Measurements from ENCODE around the gene SELENOO.

Gene SELENOO

GRCh38 chr22:50169181-50169759, 31.5 kb upstream of the SELENOO start:
- no peaks in the 10 kb centered on the region for H3K4me1 ChIP-seq
- peak; percentile 19 for DNase-seq
- H3K4me3 ChIP-seq (ENCODE audit: low read depth, low read length): no peak overlapping the region; the same call in 1 of the 2 replicates
- H3K36me3 ChIP-seq: no peaks in the 10 kb centered on the region
- no peaks in the 10 kb centered on the region; the same call in 1 of the 2 replicates for H3K9me3 ChIP-seq
- TF ChIP-seq CTCF (IDR thresholded peaks at IDR 0.05; ENCODE audit: low read depth, low read length): no peak
- H3K27me3 ChIP-seq: peaks cover 10% of the 10 kb centered on the region

DNA sequence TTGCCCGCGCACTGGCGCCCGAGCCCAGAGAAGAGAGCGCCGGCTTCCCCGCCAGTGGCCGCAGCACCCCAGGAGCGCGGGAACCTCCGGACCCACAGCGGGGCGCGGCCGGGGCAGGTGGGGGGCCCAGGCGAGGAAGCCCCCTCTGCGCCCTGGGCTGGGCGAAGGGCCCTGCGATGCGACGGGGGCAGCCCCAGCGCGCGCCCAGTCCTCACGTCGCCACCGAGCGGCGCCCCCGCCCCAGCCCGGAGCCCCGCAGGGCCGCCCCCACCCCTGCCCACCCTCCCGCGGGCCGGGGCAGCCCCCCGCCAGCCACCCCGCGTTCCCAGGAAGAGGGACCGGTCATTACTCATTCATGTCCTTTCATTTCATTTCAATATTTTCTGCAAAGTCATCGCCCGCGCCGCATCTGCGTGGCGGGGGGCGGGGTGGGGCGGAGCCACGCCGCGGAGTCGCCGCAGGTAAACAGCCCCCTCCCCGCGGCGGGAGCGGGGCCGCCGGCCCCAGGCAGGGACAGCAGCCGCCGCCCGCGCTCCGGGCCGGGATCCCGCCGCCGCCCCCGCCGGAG, 31.0 kb upstream of the SELENOO start:
- H3K4me3 ChIP-seq (ENCODE audit: low read depth, low read length): peak overlapping the region; percentile 35
- DNase-seq: peak; percentile 26
- peaks cover 10% of the 10 kb centered on the region for H3K27me3 ChIP-seq
- no peak for TF ChIP-seq CTCF (IDR thresholded peaks at IDR 0.05; ENCODE audit: low read depth, low read length)
- H3K4me1 ChIP-seq: no peaks in the 10 kb centered on the region
- H3K36me3 ChIP-seq: no peaks in the 10 kb centered on the region
- H3K9me3 ChIP-seq: no peaks in the 10 kb centered on the region; the same call in 1 of the 2 replicates

DNA sequence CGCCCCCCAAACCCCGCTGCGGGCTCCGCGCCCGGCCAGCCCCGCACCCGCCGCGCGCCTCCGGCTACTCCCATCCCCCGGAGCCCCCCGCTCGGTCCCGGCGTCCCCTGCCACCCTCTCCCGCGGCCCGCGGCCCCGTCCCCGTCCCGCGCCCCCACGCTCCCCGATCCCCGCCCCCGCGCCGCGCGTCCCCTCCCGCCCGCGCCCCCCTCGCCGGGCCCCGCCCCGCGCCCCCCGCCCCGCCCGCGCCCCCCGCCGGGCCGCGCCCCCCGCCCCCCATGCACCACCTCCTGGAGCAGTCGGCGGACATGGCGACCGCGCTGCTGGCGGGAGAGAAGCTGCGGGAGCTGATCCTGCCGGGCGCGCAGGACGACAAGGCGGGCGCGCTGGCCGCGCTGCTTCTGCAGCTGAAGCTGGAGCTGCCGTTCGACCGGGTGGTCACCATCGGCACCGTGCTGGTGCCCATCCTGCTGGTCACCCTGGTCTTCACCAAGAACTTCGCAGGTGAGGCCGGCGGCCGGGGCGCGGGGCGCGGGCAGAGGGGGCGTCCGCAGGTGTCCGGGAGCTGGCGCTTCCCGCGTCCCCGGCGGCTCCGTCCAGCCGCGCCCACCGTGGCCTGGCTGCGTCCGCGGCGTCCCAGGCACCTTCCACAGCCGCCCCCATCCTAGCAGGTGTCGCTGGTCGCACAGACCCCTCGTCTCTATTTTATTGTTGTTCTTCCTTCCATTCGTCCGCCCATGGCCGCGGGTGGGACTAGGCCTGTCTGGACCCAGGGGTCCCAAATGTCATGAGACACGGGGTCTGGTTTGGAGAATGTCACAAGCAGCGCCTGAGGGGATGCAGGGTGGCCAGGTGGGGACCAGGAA, 30.1 kb upstream of the SELENOO start, which contains the start of gene PANX2:
TSS of gene PANX2 (plus strand) at position 279 of the 866 bp plus-strand sequence. CDS start at position 279, 0 bp downstream.
- Histone ChIP-seq H3K4me1 (no peaks in the 10 kb centered on the region), H3K27me3 (peaks cover 10% of the 10 kb centered on the region), H3K36me3 (no peaks in the 10 kb centered on the region), H3K4me3 (ENCODE audit: low read depth, low read length) (peak within 1 kb of the TSS; percentile 35), H3K9me3 (no peaks in the 10 kb centered on the region; the same call in 1 of the 2 replicates)
- no peak for TF ChIP-seq CTCF (IDR thresholded peaks at IDR 0.05; ENCODE audit: low read depth, low read length)
- peak; percentile 40 for DNase-seq

GRCh38 chr22:50171319-50171964, 29.4 kb upstream of the SELENOO start:
- no peak for TF ChIP-seq CTCF (IDR thresholded peaks at IDR 0.05; ENCODE audit: low read depth, low read length)
- no peak overlapping the region for H3K4me3 ChIP-seq (ENCODE audit: low read depth, low read length)
- no peaks in the 10 kb centered on the region for H3K4me1 ChIP-seq
- no peaks in the 10 kb centered on the region; the same call in 1 of the 2 replicates for H3K9me3 ChIP-seq
- peak; percentile 13 for DNase-seq
- peaks cover 10% of the 10 kb centered on the region for H3K27me3 ChIP-seq
- no peaks in the 10 kb centered on the region for H3K36me3 ChIP-seq

DNA sequence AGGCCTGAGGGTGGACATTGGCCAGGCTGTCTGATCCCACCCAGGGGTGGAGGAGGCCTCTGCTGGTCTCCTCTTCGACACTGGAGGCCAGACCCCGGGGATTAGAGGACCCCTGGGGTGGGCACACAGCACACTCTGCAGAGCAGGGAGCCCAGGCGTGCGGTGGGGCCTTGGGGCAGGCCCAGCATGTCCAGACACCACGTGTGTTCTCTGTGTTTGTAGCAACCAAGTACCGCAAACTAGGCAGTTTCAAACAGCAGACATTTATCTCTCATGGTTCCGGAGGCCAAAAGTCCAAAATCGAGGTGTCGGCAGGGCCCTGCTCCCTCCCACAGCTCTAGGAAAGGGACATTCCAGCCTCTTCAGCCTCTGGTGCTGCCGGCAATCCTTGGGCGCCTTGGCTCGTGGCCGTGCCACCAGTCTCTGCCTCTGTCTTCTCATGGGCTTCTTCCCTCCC, 28.8 kb upstream of the SELENOO start:
- Histone ChIP-seq H3K9me3 (no peaks in the 10 kb centered on the region; the same call in 1 of the 2 replicates), H3K27me3 (peaks cover 10% of the 10 kb centered on the region), H3K4me1 (no peaks in the 10 kb centered on the region), H3K36me3 (no peaks in the 10 kb centered on the region), H3K4me3 (ENCODE audit: low read depth, low read length) (no peak overlapping the region)
- peak; percentile 5 for DNase-seq
- no peak for TF ChIP-seq CTCF (IDR thresholded peaks at IDR 0.05; ENCODE audit: low read depth, low read length)

Data from BE2C (cell line).